Urothelium cell line (cell line): Measurements from ENCODE around the gene SPATA3.
"Not testable (repeated sequence)": the region's sequence is repeated elsewhere in the genome, so short reads cannot be mapped to it uniquely, and the experiment has no call there.

ENCODE experiments used
- DNase-seq: peaks from one replicate; pipeline ENCODE4 v3.0.0; 2011; ENCODE audit warnings: low spot score, mixed read lengths
- FAIRE-seq: peaks from 2 replicates; lab custom pipeline; 2011; peaks lifted over from hg19 to GRCh38; lab: Jason Lieb, UNC

The SPATA3 gene

DNA sequence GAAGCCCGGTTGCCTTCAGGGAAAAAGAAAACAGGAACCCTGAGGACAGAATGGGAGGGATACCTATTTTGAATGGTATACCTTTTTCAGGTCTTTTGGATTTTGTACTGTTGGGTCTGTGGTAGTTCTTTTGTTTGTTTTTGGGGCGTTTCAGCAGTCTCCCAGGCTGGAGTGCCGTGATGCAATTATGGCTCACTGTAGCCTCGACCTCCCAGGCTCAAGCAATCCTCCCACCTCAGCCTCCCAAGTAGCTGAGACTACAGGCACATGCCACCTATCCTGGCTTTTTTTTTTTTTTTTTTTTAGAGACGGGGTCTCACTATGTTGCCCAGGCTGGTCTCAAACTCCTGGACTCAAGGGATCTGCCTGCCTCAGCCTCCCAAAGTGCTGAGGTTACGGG, 27.6 kb upstream of the SPATA3 start:
- not testable (repeated sequence) for DNase-seq, FAIRE-seq

DNA sequence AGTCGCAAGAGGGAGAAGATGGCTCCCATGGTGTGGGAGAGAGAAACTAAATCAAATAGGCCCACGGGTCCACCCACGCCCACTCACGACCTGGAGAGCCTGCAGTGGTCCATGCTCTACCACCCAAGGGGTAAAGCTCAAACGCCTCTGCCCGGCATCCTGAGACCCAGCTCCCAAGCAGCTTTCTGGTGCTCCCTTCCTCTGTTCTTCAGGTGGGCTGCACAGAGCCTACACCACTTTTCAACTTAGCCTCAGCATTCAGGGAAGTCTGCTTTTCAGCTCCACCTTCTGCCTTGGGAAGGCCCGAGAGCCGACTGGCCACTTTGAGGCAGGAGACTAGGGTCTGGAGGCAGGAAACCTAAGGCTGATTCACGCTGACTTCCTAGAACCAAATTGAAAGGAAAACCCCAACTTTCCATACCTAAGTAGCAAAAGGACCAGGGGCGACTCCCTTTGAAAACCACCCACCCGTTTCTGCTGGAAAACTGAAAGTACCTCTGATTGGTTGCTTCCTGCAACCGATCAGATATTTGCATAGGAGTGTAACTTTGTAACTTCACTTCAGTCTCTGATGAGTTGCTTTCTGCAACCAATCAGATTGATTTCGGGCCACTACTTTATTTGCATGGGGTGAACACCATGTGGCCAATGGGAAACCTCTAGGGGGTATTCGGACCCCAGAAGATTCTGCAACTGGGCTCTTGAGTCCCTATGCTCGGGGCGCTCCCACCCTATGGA, 26.8 kb upstream of the SPATA3 start:
- DNase-seq: no peak
- FAIRE-seq: no peak

- no peak for FAIRE-seq
Measured at GRCh38 chr2:230969659-230970015, 26.3 kb upstream of the SPATA3 start.

GRCh38 chr2:230972046-230972445, 23.9 kb upstream of the SPATA3 start:
- no peak for FAIRE-seq

More at GRCh38 chr2:230969659-230970015, 26.3 kb upstream of the SPATA3 start:
- no peak for DNase-seq

DNA sequence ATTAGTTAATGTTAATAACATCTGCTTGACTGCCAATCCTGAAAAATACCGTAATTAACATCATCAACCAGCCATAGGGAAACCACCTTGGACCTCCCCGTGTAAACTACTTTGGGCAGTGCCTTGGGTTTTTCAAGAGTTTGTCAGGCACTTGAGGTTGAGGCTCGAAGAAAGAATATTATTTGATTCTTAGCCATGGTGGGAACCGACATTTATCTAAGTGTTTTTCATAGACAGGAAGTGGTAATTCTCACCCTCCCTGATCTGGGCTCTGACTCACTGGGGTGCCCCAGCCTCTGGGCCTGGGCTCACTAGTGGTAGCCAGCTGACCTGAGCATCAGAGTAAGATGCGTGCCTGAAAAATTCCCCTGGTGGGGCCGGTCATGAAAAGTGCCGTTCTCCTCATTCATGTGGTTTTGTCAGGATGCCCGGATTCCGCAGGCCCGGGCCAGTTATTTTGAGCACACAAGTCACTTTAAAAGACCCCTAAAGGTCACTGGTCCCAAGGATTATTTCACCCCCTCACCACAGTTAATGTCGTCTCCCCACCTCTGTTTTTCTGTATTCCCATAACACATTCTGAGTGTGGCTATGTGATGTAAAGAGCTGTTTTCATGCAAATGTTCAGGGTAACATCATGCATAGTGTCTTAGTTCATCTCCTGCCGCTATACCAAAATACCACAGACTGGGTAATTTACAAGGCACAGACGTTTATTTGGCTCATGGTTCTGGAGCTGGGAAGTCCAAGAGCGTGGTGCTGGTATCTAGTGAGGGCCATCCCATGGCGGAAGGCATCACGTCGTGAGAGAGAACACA, 21.6 kb upstream of the SPATA3 start:
- peak; percentile 93 for DNase-seq
- FAIRE-seq: no peak

More at GRCh38 chr2:230972046-230972445, 23.9 kb upstream of the SPATA3 start:
- DNase-seq: no peak

- no peak for FAIRE-seq
Measured at GRCh38 chr2:230975927-230976326, 20.0 kb upstream of the SPATA3 start.

GRCh38 chr2:230976671-230977171, 19.2 kb upstream of the SPATA3 start:
- DNase-seq: no peak
- no peak for FAIRE-seq

More at GRCh38 chr2:230975927-230976326, 20.0 kb upstream of the SPATA3 start:
- no peak for DNase-seq

- FAIRE-seq: no peak
- DNase-seq: no peak
Measured at GRCh38 chr2:230980468-230980867, 15.5 kb upstream of the SPATA3 start.

- DNase-seq (no peak), FAIRE-seq (no peak)
Measured at GRCh38 chr2:230981704-230982103, 14.2 kb upstream of the SPATA3 start.

DNA sequence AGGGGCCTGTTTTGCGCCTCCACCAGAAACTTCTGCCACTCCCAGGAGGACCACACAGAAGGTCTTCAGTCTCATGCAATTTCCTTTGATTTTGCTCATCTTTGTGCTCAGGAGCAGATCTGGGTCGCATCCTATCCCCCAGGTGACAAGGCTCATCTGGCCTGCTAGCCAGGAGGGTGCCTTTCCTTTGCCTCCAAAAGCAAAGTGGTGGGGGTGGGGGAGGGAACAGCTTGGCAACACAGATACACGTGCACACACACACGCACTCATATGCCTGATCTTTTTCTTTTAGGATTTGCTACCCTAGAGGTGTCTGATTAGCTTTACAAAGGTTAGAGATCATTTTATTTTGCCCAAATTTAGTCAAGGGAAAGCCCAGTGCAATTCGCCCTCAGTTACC, 13.8 kb upstream of the SPATA3 start:
- DNase-seq: no peak
- no peak for FAIRE-seq

DNA sequence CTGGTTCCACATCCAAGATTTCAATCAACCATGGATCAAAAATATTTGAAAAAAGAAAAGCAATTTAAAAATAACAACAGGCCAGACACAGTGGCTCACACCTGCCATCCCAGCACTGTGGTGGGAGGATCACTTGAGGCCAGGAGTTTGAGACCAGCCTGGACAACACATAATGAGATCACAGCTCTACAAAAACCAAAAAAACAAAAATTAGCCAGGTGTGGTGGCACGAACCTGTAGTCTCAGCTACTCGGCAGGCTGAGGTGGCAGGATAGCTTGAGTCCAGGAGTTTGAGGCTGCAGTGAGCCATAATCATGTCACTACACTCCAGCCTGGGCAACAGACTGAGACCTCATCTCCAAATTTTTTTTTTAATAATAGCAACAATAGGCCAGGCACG, 13.4 kb upstream of the SPATA3 start:
- FAIRE-seq (no peak), DNase-seq (no peak)

- FAIRE-seq: no peak
- no peak for DNase-seq
Measured at GRCh38 chr2:230983566-230983965, 12.4 kb upstream of the SPATA3 start.

- DNase-seq (no peak), FAIRE-seq (no peak)
Measured at GRCh38 chr2:230984393-230985220, 11.3 kb upstream of the SPATA3 start.

- FAIRE-seq (no peak), DNase-seq (no peak)
Measured at GRCh38 chr2:230985519-230986231, 10.2 kb upstream of the SPATA3 start.

- no peak for FAIRE-seq
Measured at GRCh38 chr2:230986520-230987136, 9.3 kb upstream of the SPATA3 start.

DNA sequence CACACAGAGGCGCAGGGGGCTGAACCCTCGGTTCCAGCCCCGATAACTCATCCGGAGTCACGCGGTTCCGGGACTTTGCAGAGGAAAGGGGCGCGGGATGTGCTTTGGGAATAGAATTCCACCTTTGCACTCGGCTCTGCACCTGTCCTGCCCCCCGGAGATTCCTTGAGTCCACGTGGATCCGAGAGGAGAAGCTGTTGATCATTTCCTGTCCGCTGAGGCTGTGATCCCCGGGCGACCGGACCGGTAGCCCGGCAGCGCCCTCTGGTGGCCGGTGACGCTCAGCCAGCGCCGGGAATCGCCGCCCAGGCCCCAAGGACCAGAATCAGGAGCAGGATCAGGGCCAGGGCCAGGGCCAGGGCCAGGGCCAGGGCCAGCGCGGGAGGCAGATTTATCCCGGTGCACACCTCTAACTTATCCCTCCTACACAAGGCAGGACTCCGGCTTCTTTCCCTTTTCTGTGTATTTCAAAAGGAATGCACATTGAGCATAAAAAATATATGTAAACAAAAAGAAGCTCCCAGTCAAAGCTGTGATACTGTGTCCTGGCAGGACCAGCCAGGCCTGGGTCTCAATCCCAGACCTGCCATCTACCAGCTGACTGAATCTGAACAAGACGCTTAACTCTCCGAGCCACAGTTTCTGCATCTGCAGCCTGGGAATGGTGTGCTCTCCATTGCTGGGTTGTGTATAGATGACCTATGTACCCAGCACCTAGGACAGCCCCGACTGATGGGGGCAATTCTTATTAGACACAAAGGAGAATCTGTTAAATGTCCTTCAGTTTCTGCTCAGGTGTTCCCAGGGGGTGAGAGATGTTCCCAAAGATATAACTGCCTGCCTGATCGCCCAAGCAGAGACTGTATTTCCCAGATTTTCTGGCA, 8.5 kb upstream of the SPATA3 start:
- DNase-seq (peak; percentile 92), FAIRE-seq (peak; percentile 23)

More at GRCh38 chr2:230986520-230987136, 9.3 kb upstream of the SPATA3 start:
- no peak for DNase-seq

DNA sequence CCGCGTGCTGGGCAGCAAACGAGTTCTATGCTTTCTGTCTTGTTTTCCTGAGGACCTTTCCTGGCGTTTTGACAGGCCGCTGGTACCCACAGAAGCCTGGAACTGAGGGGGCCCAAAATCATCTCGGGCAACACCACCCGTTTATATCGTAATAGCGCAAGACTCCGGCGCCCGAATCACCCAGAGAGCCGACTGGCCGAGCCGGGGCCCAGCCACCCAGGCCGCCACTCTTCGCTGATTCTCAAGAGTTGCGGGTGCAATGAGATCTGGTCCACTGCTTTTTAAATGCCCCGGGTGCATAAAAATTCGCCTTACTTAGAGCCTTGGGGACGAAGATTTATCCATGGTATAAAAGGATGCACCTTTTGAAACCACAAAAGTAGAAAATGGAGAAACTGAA, 6.2 kb upstream of the SPATA3 start:
- DNase-seq (no peak), FAIRE-seq (no peak)

- FAIRE-seq: no peak
- DNase-seq: no peak
Measured at GRCh38 chr2:230990131-230990898, 5.6 kb upstream of the SPATA3 start.
